ENCODE results near the gene PTH1R. TPM values are rescaled to one million over a fixed set of nuclear protein-coding genes. Genes with fewer than 3 reads are reported as not detected.

Gene PTH1R
- total RNA-seq, 1 donor from 2014 or later = 0.29 TPM

DNA sequence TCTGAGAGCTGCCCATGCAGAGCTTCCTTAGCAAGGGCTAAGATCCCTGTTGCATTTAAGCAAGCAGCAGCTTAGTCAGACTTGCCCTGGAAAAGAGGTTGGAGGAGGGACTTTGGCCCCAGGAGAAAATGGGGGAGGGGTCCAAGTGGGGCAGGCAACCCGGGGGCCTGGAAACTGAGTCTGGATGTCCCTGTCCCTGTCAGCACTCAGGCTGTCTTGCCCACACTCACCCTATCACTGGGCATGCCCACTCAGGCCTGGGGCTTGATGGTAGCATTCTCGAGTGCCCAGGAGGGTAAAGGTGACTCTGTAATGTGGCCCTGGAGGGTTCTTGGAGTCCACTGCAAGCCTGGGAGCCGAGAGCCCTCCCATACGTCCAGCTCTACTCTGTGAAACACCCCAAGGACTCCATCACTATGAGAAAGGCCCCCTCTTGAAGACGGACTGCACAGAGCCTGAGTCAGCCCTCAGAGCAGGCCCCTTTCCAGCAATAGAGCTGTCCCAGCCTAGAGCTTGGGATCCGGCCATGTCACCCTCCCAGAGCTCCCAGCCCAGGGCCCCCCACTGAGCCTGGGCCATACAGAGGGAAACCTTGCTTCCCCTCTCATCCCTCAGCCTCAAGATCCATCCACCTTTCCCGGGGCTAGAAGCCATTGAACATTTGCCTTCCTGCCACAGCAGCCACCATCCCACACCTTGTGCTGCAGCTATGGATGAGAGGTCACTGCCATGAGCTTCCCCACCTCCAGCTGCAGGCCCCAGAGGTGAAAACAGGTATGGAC is 27.6 kb upstream of the PTH1R start:
- DNase-seq = peak; percentile 12
- no peak overlapping the region for H3K4me3 Mint-ChIP-seq (ENCODE audit: unreplicated experiment)

GRCh38 chr3:46850468-46850779 is 27.1 kb upstream of the PTH1R start:
- H3K36me3 Mint-ChIP-seq (ENCODE audit: unreplicated experiment) = no peaks in the 10 kb centered on the region
- no peak for TF ChIP-seq CTCF (IDR thresholded peaks at IDR 0.05; ENCODE audit: partially characterized antibody, unreplicated experiment)
- H3K4me1 Mint-ChIP-seq (ENCODE audit: low read depth, unreplicated experiment) = no peaks in the 10 kb centered on the region
- no peak for DNase-seq
- no peak overlapping the region for H3K27ac Mint-ChIP-seq (ENCODE audit: unreplicated experiment)
- peaks cover 2% of the 10 kb centered on the region for H3K27me3 Mint-ChIP-seq (ENCODE audit: unreplicated experiment)
- H3K9me3 Mint-ChIP-seq (ENCODE audit: unreplicated experiment) = peaks cover 1% of the 10 kb centered on the region
- H3K4me3 Mint-ChIP-seq (ENCODE audit: unreplicated experiment) = no peak overlapping the region

More for the DNA sequence above, 27.6 kb upstream of the PTH1R start:
- H3K9me3 Mint-ChIP-seq (ENCODE audit: unreplicated experiment) = peaks cover 1% of the 10 kb centered on the region
- no peaks in the 10 kb centered on the region for H3K4me1 Mint-ChIP-seq (ENCODE audit: low read depth, unreplicated experiment)
- no peak overlapping the region for H3K27ac Mint-ChIP-seq (ENCODE audit: unreplicated experiment)
- H3K36me3 Mint-ChIP-seq (ENCODE audit: unreplicated experiment) = no peaks in the 10 kb centered on the region
- no peak for TF ChIP-seq CTCF (IDR thresholded peaks at IDR 0.05; ENCODE audit: partially characterized antibody, unreplicated experiment)
- peaks cover 2% of the 10 kb centered on the region for H3K27me3 Mint-ChIP-seq (ENCODE audit: unreplicated experiment)

DNA sequence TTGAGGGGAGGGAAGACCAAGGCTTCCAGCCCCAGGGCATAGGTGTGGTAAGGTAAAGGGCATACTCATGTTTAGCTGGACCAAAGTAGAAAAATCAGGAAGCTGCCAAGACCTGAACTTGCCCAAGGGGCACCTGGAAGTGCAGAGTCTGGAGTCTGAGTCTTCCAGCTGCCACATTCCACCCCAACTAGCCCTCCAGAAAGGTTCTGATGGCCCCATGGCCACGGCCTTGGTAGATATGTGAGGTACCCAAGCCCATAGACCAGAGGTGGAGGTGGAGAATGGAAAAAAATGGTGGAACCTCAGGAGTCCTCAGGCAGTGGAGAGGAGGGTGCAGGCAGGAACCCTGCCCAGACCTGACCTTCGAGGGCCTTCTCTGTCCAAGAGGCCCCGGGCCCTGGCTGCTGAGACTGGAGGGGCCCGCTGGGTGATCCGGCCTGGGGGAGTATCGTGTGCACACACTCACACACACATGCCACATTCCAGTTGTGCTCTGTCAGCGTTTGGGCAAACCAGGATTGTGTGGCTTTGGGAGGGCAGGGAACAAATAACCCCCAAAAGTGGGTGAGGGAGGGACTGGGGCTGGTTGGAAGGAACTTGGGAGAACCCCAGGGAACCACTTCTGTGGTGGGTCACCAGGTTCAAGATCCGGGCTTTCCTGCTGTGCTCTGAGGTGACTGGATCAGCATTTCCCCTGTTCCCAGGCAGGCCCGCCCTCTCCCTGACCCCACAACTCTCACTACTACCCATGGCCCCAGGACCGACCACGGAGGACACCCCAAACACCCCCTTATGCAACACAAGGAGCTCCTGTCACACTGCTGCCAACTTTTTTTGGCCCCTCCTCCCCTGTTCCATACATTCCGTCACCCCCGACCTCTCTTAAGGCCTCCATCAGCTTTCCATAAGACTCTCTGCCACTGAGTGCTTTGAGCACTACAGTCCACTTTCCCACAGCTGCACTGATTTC is 25.9 kb upstream of the PTH1R start:
- Mint-ChIP-seq H3K9me3 (ENCODE audit: unreplicated experiment) (peaks cover 1% of the 10 kb centered on the region), H3K27ac (ENCODE audit: unreplicated experiment) (no peak overlapping the region), H3K27me3 (ENCODE audit: unreplicated experiment) (no peaks in the 10 kb centered on the region), H3K4me3 (ENCODE audit: unreplicated experiment) (no peak overlapping the region), H3K36me3 (ENCODE audit: unreplicated experiment) (no peaks in the 10 kb centered on the region), H3K4me1 (ENCODE audit: low read depth, unreplicated experiment) (no peaks in the 10 kb centered on the region)
- no peak for TF ChIP-seq CTCF (IDR thresholded peaks at IDR 0.05; ENCODE audit: partially characterized antibody, unreplicated experiment)
- DNase-seq = peak; percentile 5

DNA sequence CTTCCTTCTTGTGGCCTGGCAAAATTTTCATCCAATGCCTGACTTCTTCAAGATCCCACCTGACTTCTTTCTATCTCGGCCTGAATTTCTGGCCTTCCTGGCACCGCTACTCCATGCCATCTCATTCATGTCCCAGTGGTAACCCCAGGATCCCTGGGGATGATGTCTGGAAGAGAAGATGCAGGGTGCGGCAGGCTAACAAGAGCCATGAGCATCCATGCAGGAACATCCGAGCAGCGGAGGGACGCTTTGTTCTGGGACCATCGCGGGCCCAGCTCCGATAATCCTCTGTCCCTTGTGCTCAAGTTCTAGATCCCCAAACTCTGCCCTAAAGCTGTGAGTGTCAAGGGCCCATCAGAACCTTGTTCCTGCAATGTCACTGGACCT is 25.2 kb upstream of the PTH1R start:
- TF ChIP-seq CTCF (IDR thresholded peaks at IDR 0.05; ENCODE audit: partially characterized antibody, unreplicated experiment) = no peak
- H3K27me3 Mint-ChIP-seq (ENCODE audit: unreplicated experiment) = peaks cover 1% of the 10 kb centered on the region
- no peak overlapping the region for H3K4me3 Mint-ChIP-seq (ENCODE audit: unreplicated experiment)
- H3K36me3 Mint-ChIP-seq (ENCODE audit: unreplicated experiment) = no peaks in the 10 kb centered on the region
- no peak overlapping the region for H3K27ac Mint-ChIP-seq (ENCODE audit: unreplicated experiment)
- H3K4me1 Mint-ChIP-seq (ENCODE audit: low read depth, unreplicated experiment) = no peaks in the 10 kb centered on the region
- peaks cover 1% of the 10 kb centered on the region for H3K9me3 Mint-ChIP-seq (ENCODE audit: unreplicated experiment)
- peak; percentile 4 for DNase-seq
